HAP-1 (cell line): ENCODE results near the gene DNAJB1.
"Not testable (repeated sequence)": the region's sequence is repeated elsewhere in the genome, so short reads cannot be mapped to it uniquely, and the experiment has no call there.

Experiments used
- DNase-seq, 2 experiments: peaks; one replicate each; pipeline ENCODE4 v3.0.0-alpha.2; 2016 to 2020; ENCODE audit warnings: low spot score in 2 of 2
- H3K27me3 ChIP-seq: fragments of 250-450 bp; sonication (Bioruptor Pico); 2 replicates; pipeline ENCODE4 v1.5.1; 2020; ENCODE audit warnings: low read depth, mild to moderate bottlenecking, moderate library complexity
- H3K36me3 ChIP-seq: fragments of 250-450 bp; sonication (Bioruptor Pico); replicated peaks from 2 replicates; pipeline ENCODE4 v1.5.1; 2020; ENCODE audit warnings: mild to moderate bottlenecking
- H3K4me1 ChIP-seq: fragments of 250-450 bp; sonication (Bioruptor Pico); 2 replicates; pipeline ENCODE4 v1.5.1; 2020; ENCODE audit warnings: mild to moderate bottlenecking
- H3K4me3 ChIP-seq: fragments of 250-450 bp; sonication (Bioruptor Pico); 2 replicates; pipeline ENCODE4 v1.5.1; 2020; ENCODE audit warnings: mild to moderate bottlenecking, moderate library complexity
- H3K9me3 ChIP-seq: fragments of 250-450 bp; sonication (Bioruptor Pico); 2 replicates; pipeline ENCODE4 v1.5.1; 2020; ENCODE audit warnings: mild to moderate bottlenecking, moderate library complexity
- in situ Hi-C: fragments of 300-500 bp; cut with MboI; formaldehyde crosslinking; loops from 3 replicates; pipeline ENCODE4 v1.14.3; 2020; ENCODE audit warnings: low sequenced_read_pairs, inconsistent platforms, mixed read lengths

The DNAJB1 gene

GRCh38 chr19:14517840-14518505, at the start of gene DNAJB1:
Gene DNAJB1, minus strand, starts transcription at chr19:14518397. Its CDS starts 48 bp downstream, at chr19:14518349.
- H3K4me1 ChIP-seq: peaks cover 10% of the 10 kb centered on the region
- peak; percentile 49 to 78 for DNase-seq

DNA sequence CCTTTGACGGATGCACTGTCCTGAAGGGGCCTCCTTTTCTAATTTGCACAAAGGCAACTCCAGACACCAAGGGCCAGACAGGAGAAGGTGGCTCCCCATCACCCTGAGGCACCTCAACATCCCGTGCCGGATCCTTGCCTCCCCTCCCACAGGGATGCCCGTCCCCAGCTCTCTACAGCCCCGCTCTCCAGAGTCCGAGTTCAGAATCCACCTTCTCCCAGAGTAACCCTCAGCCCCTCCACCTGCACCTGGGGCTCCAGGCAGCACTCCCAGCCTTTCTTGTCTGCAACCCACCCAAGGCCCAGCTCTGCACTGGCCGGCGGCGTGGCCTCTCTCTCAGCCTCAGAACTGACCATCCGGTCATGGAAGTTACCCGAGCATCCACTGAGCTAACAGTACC, 48.9 kb upstream of the DNAJB1 start:
- Histone ChIP-seq H3K36me3 (peaks cover 28% of the 10 kb centered on the region), H3K4me3 (no peak overlapping the region), H3K9me3 (no peaks in the 10 kb centered on the region), H3K27me3 (no peaks in the 10 kb centered on the region), H3K4me1 (no peaks in the 10 kb centered on the region; the same call in 1 of the 2 replicates)
- DNase-seq: no peak
- in situ Hi-C loops: no loop called here

More at GRCh38 chr19:14517840-14518505, at the start of gene DNAJB1:
- Histone ChIP-seq H3K36me3 (peaks cover 32% of the 10 kb centered on the region), H3K27me3 (no peaks in the 10 kb centered on the region), H3K4me3 (peak within 1 kb of the TSS; percentile 98), H3K9me3 (no peaks in the 10 kb centered on the region)
- in situ Hi-C loops: no loop called here

DNA sequence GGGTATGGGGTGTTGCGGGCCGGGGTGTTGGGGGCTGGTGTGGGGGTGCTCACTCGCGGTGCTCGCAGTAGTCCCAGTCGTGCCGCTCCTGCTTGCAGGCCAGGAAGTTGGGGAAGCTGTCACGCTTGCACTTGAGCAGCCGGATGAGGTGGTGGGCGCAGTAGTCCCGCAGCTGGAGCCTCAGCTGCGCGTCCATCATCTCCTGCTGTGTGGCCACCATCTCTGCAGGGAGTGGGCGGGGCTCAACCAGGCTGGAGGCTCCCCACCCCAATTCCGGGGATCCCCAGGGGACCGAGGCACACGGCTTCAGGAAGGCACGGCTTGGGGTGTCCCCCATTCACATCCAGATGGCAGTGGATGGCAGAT, 48.5 kb upstream of the DNAJB1 start:
- Histone ChIP-seq H3K27me3 (no peaks in the 10 kb centered on the region), H3K9me3 (no peaks in the 10 kb centered on the region), H3K36me3 (peaks cover 28% of the 10 kb centered on the region), H3K4me1 (no peaks in the 10 kb centered on the region; the same call in 1 of the 2 replicates), H3K4me3 (no peak overlapping the region)
- no peak for DNase-seq
- in situ Hi-C loops: no loop called here

DNA sequence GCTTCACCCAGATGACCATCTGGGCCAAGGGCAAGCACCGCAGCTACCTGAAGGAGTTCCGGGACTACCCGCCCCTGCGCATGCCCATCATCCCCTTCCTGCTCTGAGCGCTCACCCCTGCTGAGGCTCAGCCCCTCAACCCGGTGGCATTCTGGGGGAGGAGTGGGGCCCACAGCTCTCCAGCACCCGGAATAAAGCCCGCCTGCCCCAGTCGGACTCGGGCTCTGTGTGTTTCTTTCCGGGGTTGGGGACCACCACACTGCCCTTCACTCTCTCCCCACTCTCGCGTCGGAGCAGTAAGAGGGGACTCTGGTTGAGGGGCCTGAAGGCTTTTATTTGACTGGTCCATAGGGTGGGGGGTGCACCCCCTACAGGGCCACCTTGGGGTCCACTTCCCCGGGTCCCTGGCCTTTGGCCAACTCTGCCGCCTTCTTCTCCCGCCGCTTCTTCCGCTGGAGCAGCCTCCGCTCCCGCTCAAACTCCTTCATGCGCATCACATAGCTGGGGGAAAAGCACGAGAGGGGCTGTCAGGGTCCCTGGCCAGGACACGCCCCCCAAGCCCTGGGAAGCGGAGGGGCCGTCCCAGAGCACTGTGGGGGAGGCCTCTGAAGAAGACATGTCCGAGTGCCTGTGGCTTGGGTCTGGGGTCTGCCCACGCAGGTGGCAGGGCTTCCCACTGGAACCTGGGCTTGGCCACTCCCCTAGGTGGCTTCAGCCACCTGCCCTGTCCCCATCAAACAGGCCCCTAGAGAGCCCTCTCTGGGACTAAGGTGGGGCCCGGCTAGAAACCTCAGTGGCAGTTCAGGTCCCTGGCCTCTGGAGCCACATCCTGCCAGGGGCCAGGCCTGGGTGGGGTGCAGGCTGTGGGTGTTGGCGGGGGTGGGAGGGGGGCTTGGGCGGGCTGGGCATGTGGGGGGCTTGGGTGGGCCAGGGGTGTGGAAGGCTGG, 47.8 kb upstream of the DNAJB1 start:
- H3K9me3 ChIP-seq: no peaks in the 10 kb centered on the region
- no peaks in the 10 kb centered on the region for H3K27me3 ChIP-seq
- no peak for DNase-seq
- no peak overlapping the region for H3K4me3 ChIP-seq
- peaks cover 28% of the 10 kb centered on the region for H3K36me3 ChIP-seq
- in situ Hi-C loops: no loop called here
- no peaks in the 10 kb centered on the region; the same call in 1 of the 2 replicates for H3K4me1 ChIP-seq

GRCh38 chr19:14565298-14565679, 47.1 kb upstream of the DNAJB1 start:
- in situ Hi-C loops: no loop called here
- no peaks in the 10 kb centered on the region for H3K4me1 ChIP-seq
- DNase-seq: no peak
- H3K9me3 ChIP-seq: no peaks in the 10 kb centered on the region
- no peak overlapping the region for H3K4me3 ChIP-seq
- H3K36me3 ChIP-seq: peaks cover 28% of the 10 kb centered on the region
- H3K27me3 ChIP-seq: no peaks in the 10 kb centered on the region

DNA sequence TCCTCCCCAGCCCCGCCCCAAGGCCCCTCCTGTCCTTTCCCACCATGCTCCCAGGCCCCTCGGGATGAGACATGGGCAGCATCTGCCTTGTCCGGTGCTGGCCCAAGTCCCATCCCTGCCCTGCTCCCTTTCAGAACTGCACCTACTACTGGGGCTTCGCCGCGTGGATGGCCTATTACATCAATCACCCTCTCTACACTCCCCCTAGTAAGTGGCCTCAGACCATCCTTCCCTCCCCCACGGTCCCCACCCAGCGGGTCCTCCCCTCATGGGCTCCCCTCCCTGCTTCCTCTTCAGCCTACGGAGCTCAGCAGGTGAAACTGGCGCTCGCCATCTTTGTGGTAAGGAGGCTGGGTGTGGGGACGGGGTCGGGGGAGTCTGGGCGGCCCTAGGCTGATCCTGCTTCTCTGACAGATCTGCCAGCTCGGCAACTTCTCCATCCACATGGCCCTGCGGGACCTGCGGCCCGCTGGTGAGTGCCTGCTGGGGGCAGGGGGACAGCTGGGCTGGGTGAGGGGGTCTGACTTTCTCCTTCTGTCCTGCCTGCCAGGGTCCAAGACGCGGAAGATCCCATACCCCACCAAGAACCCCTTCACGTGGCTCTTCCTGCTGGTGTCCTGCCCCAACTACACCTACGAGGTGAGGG, 46.6 kb upstream of the DNAJB1 start:
- peaks cover 28% of the 10 kb centered on the region for H3K36me3 ChIP-seq
- H3K4me1 ChIP-seq, in situ Hi-C loops, H3K27me3 ChIP-seq, DNase-seq, H3K4me3 ChIP-seq, H3K9me3 ChIP-seq: not testable (repeated sequence)

GRCh38 chr19:14563989-14564651, 45.9 kb upstream of the DNAJB1 start:
- in situ Hi-C loops: no loop called here
- no peak overlapping the region for H3K4me3 ChIP-seq
- no peaks in the 10 kb centered on the region for H3K4me1 ChIP-seq
- peaks cover 26% of the 10 kb centered on the region for H3K36me3 ChIP-seq
- H3K27me3 ChIP-seq: no peaks in the 10 kb centered on the region
- H3K9me3 ChIP-seq: no peaks in the 10 kb centered on the region
- DNase-seq: peak; percentile 28 to 87

DNA sequence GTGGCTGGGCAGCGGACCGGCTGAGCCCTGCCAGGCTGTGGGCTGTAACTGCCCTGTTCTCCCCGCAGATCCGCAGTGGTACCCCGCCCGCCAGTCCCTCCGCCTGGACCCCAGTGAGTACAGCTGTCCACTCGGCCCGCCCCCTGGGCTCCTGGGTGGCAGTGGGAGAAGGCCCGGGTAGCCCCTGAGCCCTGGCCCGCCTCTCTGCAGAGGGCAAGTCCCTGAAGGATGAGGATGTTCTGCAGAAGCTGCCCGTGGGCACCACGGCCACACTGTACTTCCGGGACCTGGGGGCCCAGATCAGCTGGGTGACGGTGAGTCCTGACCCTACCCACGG, 45.4 kb upstream of the DNAJB1 start:
- in situ Hi-C loops: no loop called here
- H3K9me3 ChIP-seq: no peaks in the 10 kb centered on the region
- H3K4me1 ChIP-seq: no peaks in the 10 kb centered on the region
- peaks cover 26% of the 10 kb centered on the region for H3K36me3 ChIP-seq
- H3K4me3 ChIP-seq: no peak overlapping the region
- DNase-seq: no peak
- no peaks in the 10 kb centered on the region for H3K27me3 ChIP-seq

GRCh38 chr19:14562660-14563589, 44.7 kb upstream of the DNAJB1 start:
- H3K4me1 ChIP-seq: no peaks in the 10 kb centered on the region
- no peak for DNase-seq
- no peak overlapping the region for H3K4me3 ChIP-seq
- in situ Hi-C loops: no loop called here
- H3K9me3 ChIP-seq: no peaks in the 10 kb centered on the region
- H3K36me3 ChIP-seq: peaks cover 26% of the 10 kb centered on the region
- no peaks in the 10 kb centered on the region for H3K27me3 ChIP-seq

GRCh38 chr19:14561847-14562351, 43.7 kb upstream of the DNAJB1 start:
- in situ Hi-C loops: no loop called here
- Histone ChIP-seq H3K4me3 (no peak overlapping the region), H3K4me1 (no peaks in the 10 kb centered on the region; the same call in 1 of the 2 replicates), H3K36me3 (peaks cover 21% of the 10 kb centered on the region), H3K27me3 (no peaks in the 10 kb centered on the region), H3K9me3 (no peaks in the 10 kb centered on the region)
- no peak for DNase-seq

GRCh38 chr19:14561249-14561648, 43.1 kb upstream of the DNAJB1 start:
- Histone ChIP-seq H3K27me3 (no peaks in the 10 kb centered on the region), H3K4me1 (no peaks in the 10 kb centered on the region; the same call in 1 of the 2 replicates), H3K4me3 (no peak overlapping the region), H3K36me3 (peaks cover 19% of the 10 kb centered on the region), H3K9me3 (no peaks in the 10 kb centered on the region)
- no peak for DNase-seq
- in situ Hi-C loops: no loop called here

GRCh38 chr19:14560776-14561108, 42.5 kb upstream of the DNAJB1 start:
- H3K36me3 ChIP-seq: peaks cover 14% of the 10 kb centered on the region
- H3K4me1 ChIP-seq: no peaks in the 10 kb centered on the region; the same call in 1 of the 2 replicates
- no peaks in the 10 kb centered on the region for H3K9me3 ChIP-seq
- in situ Hi-C loops: no loop called here
- no peak overlapping the region for H3K4me3 ChIP-seq
- DNase-seq: no peak
- no peaks in the 10 kb centered on the region for H3K27me3 ChIP-seq
